MM.1S (cell line): Measurements from ENCODE around the gene NR2C2.

ENCODE experiments used
- CTCF ChIP-seq: fragments of 300-600 bp; sonication (generic); IDR thresholded peaks from 2 replicates; pipeline ENCODE4 v1.5.1; 2016; ENCODE audit warnings: antibody characterized with exemption, low read length, mixed read lengths
- EZH2 ChIP-seq: fragments of 300-600 bp; sonication (generic); optimal IDR thresholded peaks from 2 replicates; pipeline ENCODE3; 2017; ENCODE audit warnings: low read depth, mild to moderate bottlenecking, antibody characterized with exemption, low read length, mixed read lengths
- EZH2phosphoT487 ChIP-seq: fragments of 300-600 bp; sonication (generic); IDR thresholded peaks from 2 replicates; pipeline ENCODE4 v1.6.1; 2018; ENCODE audit warnings: antibody characterized with exemption, low read length

- no peak for TF ChIP-seq CTCF
- no peak for TF ChIP-seq EZH2phosphoT487
- no peak for TF ChIP-seq EZH2
Measured at GRCh38 chr3:14909250-14909649, 38.1 kb upstream of the NR2C2 start.
